ENCODE measurements around the gene MOBP.
"Not testable (repeated sequence)": the region's sequence is repeated elsewhere in the genome, so short reads cannot be mapped to it uniquely, and the experiment has no call there.

Gene MOBP

GRCh38 chr3:39453134-39453533 lies 14.3 kb upstream of the MOBP start:
- no peak for DNase-seq (ENCODE audit: low spot score)

DNA sequence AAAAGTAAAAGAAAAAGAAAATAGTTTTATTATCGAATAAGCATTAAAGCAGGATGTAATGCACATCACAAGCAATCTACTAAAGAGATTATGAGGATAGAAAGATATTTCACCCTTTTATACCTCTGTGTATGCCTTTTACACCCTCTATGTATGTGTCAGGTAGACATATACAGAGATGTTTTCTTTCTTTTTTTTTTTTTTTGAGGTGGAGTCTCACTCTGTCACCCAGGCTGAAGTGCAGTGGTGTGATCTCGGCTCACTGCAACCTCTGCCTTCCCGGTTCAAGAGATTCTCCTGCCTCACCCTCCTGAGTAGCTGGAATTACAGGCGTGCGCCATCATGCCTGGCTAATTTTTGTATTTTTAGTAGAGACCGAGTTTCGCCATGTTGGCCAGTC lies 13.6 kb upstream of the MOBP start:
- DNase-seq (ENCODE audit: low spot score): not testable (repeated sequence)

- DNase-seq (ENCODE audit: low spot score): no peak
Measured at GRCh38 chr3:39454591-39455217, 12.8 kb upstream of the MOBP start.

DNA sequence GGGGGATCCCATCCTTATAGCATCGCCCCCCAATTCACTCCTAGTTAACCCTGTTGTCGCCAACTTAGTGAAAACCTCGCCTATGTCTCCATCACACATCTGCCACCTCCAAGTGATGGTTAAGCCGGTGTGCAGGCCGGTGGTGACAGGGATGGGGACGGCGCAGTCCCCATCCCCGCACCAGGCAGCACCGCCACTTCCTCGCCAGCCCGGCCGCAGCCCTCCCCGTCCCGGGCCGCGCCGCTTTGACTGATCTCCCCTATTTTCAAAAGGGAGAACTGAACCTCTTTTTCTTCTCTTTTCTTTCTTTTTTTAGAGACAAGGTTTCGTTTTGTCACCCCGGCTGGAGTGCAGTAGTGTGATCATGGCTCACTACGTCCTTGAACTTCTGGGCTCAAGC lies 11.3 kb upstream of the MOBP start:
- no peak for DNase-seq (ENCODE audit: low spot score)

DNA sequence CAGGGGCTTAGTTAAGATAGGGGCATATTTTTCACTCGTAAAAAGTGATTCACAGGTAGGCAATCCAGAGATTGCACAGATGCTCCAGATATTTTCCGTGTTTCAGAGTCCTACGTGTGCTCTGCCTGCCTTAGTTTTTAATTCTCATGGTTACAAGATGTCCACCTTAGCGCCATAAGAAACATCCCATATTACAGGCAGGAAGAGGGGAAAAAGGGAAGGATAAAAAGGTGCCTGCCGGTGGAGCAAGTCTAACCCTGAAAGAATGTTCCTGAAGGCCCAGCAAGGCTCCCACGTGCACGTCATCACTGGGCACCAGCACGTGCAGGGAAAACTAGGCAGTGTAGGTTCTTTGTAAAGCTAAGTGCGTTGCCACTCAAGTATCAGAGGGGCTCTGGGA lies 10.1 kb upstream of the MOBP start:
- DNase-seq (ENCODE audit: low spot score): no peak

DNA sequence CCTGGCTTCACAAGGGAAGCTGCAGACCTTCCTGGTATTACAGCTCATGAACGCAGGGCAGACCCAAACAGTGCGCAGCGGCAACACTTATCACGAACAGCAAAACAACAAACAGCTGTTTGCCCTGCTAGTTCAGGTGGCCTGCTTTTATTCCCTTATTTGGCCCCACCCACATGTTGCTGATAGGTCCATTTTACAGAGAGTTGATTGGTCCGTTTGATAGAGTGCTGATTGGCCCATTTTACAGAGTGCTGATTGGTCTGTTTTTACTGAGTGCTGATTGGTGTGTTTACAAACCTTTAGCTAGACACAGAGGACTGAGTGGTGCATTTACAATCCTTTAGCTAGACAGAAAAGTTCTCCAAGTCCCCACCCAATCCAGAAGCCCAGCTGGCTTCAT lies 8.9 kb upstream of the MOBP start:
- not testable (repeated sequence) for DNase-seq (ENCODE audit: low spot score)

GRCh38 chr3:39460677-39461076 lies 6.8 kb upstream of the MOBP start:
- no peak for DNase-seq (ENCODE audit: low spot score)

GRCh38 chr3:39463269-39463668 lies 4.2 kb upstream of the MOBP start:
- DNase-seq (ENCODE audit: low spot score): no peak

DNA sequence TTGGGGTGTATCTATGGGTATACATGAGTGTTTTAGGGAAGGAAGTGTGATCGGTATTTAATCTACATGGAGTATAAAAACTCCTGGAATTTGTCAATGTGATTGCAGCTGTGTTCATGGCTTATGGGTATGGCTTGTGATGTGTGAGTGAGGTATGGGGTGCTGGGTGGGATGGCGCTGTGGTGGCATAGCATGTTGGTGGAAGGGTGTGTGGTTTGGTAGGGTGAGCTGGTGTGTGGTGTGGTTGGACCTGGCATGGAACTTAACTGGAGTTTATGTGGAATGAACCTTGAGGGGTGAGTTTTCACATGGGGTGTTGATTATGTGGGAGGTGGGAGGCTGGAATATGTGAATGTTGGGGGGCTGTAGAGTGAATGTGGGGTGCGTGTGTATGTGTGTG lies 492 bp upstream of the MOBP start:
- DNase-seq (ENCODE audit: low spot score): no peak

DNA sequence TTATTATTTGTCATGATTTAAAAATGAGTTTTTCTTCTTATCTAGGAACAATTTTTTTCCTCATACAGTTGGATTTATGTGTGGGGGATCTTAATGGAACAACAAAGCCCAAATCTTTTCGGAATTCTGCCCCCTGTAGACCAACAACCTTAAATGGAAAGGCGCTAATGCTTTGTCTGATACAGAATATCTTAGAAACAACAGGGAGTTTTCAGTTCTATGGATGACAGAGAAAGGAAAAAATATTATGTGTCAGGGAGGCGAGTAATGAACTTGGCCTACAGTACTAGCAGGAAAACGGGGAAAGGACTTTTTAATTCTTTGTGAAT lies 592 bp downstream of the MOBP start:
- no peak for DNase-seq (ENCODE audit: low spot score)

- DNase-seq (ENCODE audit: low spot score): no peak
Measured at GRCh38 chr3:39469258-39469657, 1.8 kb downstream of the MOBP start.

- no peak for DNase-seq (ENCODE audit: low spot score)
Measured at GRCh38 chr3:39469945-39470344, 2.5 kb downstream of the MOBP start.

DNA sequence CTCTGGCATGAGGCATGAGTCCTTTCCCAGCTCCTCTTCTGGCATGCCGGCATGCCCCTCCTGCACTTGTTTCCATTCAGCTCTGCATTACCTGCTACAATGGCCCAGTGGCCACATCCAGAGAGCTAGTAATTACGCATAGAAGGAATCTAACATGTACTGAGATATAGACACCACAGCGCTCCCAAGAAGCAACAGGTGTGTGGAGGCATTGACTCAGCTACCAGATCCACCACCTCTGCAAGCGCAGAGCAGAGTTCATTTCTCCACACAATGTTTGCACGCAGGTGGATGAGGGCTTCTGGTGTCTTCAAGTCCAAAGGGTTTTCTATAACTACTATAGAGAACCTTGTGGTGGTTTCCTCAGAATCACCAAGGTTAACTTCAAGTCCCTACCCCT lies 4.2 kb downstream of the MOBP start:
- no peak for DNase-seq (ENCODE audit: low spot score)

GRCh38 chr3:39473452-39474125 lies 6.1 kb downstream of the MOBP start:
- no peak for DNase-seq (ENCODE audit: low spot score)

- DNase-seq (ENCODE audit: low spot score): no peak
Measured at GRCh38 chr3:39474126-39474515, 6.6 kb downstream of the MOBP start.

- no peak for DNase-seq (ENCODE audit: low spot score)
Measured at GRCh38 chr3:39476783-39477182, 9.3 kb downstream of the MOBP start.

- no peak for DNase-seq (ENCODE audit: low spot score)
Measured at GRCh38 chr3:39478226-39478625, 10.7 kb downstream of the MOBP start.

DNA sequence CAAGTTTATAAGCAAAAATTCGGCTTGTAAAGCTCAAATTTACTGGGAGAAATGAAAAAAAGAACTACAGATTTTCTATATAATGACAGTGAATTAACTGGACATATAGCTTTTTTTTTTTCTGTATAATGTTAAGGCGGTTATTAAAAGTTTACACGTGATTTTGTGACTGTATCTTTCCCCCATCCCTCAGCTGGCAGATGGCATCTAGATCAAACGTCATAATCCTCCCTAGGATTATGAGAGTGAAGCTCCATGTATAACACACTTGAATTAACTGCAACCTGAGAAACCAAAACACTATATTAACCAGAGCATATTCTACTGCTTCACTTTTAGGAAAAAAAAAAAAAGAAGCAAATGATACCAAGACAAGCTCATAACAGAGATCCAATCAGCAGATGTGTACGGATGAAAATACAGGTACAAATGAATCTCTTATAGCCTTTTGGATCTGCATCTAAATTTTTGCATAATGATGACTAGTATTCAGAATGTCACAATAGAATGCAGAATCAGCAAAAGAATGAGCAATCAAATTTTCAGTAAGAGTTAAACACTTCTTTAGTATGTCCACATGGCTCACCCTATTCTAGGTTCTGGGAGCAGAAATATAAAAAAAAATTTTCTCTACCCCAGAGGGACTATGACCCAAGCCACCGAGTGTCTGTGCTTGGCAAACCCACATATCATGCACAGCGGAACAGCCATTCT lies 12.4 kb downstream of the MOBP start:
- no peak for DNase-seq (ENCODE audit: low spot score)

- no peak for DNase-seq (ENCODE audit: low spot score)
Measured at GRCh38 chr3:39485547-39485946, 18.1 kb downstream of the MOBP start.

DNA sequence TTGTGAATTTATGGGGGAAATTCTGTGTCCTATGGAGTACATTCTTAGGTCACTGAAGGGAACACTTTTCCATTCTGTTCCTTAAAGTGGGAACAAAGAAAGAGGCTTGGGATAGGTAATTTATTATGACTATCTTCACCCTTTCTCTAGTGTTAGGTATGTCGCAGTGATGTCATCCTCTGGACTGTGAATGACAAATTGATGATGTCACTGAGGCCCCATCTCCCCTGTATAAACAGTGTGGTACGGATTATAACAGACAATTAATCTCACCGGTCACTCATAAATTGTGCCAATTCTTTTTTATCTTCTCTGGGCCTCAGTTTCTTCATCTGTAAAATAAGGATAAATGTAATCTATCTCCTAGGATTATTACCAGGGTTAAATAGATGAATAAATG lies 23.5 kb downstream of the MOBP start:
- no peak for DNase-seq (ENCODE audit: low spot score)

DNA sequence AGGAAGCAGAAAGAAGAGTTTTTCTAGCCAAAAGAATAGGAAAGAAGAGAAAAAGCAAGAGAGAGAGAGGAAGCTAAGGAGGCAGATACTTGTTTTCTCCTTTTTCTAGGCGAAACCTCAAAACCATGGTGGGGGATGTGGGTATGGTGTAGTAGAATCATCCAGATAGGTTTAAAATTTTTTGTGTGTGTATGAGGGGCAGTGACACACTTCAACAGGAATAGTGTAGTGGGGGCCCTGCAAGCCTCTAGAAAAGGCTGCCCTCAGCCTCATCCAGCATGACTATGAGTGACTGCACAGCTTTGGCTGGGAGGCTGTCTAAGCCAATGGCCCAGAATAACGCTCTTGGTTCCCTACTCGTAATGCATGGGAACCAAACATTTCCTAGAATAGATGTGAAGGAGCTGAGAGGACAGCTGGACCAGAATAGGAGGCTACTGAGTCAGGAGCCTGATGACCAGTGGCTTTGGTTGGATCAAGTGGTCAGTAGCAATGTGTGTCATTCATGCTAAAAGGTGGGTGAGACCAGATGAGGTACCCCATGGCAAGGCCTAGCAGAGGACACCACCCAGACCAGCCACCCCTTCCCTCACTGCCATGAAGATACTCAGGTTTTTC lies 24.4 kb downstream of the MOBP start:
- DNase-seq (ENCODE audit: low spot score): no peak

DNA sequence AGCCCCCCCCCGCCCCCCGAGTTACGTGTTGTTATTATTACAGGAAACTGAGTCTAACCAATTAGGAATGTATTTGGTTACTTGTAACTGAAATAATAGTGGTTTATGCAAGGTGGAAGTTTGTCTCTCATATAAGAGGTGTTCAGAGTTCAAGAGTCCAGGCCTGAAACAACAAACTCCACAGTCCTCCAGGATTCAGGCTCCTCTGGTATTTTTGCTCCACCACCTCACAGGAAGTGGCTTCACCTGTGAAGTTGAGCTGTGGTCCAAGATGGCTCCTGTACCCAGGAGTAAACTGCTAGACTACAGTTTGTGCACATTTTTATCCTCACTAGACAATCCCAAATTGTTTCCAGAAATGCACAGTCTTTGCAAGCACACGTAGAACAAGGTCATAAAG lies 27.3 kb downstream of the MOBP start:
- no peak for DNase-seq (ENCODE audit: low spot score)

- DNase-seq (ENCODE audit: low spot score): no peak
Measured at GRCh38 chr3:39497753-39498152, 30.3 kb downstream of the MOBP start.
